SK-N-MC (cell line): ENCODE results near the gene CGNL1.

Experiments
- EZH2 ChIP-seq: fragments of 200-600 bp; sonication (generic); IDR thresholded peaks from one replicate; pipeline ENCODE4 v1.6.1; 2017; ENCODE audit warnings: antibody characterized with exemption
- FOXP2 ChIP-seq: optimal IDR thresholded peaks from 2 replicates; pipeline ENCODE3; 2011; ENCODE audit warnings: mild to moderate bottlenecking, moderate library complexity; ENCODE audit not compliant: insufficient read depth; ENCODE audit errors: extremely low read length, control extremely low read depth
- POLR2AphosphoS5 ChIP-seq: IDR thresholded peaks from 2 replicates; pipeline ENCODE4 v1.6.1; 2012; ENCODE audit warnings: mild to moderate bottlenecking, low read depth, low read length, borderline replicate concordance

DNA sequence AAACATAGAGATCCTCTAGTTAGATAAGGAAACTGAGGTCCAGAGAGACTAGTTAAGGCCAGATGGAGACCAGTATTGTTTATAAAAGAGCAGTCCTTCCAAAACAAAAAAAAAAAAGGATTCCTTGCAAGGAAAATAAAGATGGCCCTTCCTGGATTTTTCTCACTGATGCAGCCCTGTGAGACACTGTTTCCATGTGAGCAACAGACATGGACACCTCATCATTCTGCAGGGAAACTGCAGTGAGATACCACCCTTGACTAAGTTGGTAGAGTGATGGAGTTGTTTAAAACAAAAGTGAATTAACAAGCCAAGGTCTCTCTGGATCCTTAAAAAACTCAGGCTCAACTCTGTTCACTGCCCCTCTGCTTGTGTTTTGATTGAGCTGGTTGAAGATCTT is 149.8 kb downstream of the CGNL1 start:
- no peak for TF ChIP-seq POLR2AphosphoS5
- TF ChIP-seq EZH2, result no peak
- TF ChIP-seq FOXP2, result no peak
